Measurements from ENCODE around the gene MMP8.

- no peak for TF ChIP-seq CTCF (conservative IDR thresholded peaks at IDR 0.05; ENCODE audit: low read length)
- TF ChIP-seq EZH2phosphoT487 (IDR thresholded peaks at IDR 0.05; ENCODE audit: borderline replicate concordance), result no peak
These were observed 39.0 kb downstream of the MMP8 start for GRCh38 chr11:102685754-102686153.
